GM12873 (cell line): ENCODE data around the gene ABCA13.

ENCODE experiments used
- CTCF ChIP-seq: IDR thresholded peaks from 2 replicates; pipeline ENCODE4 v1.5.1; 2012; ENCODE audit warnings: low read depth, mild to moderate bottlenecking, moderate library complexity, low read length, control low read depth; ENCODE audit not compliant: insufficient read depth; ENCODE audit errors: missing control alignments

The ABCA13 gene

GRCh38 chr7:48389977-48390376 is 218.7 kb downstream of the ABCA13 start:
- TF ChIP-seq CTCF: no peak

GRCh38 chr7:48390388-48391327 is 219.4 kb downstream of the ABCA13 start:
- TF ChIP-seq CTCF: no peak

GRCh38 chr7:48398191-48398590 is 226.9 kb downstream of the ABCA13 start:
- TF ChIP-seq CTCF: no peak

GRCh38 chr7:48402721-48403120 is 231.5 kb downstream of the ABCA13 start:
- TF ChIP-seq CTCF: no peak

- TF ChIP-seq CTCF: no peak
These were observed 237.5 kb downstream of the ABCA13 start for GRCh38 chr7:48408731-48409130.

GRCh38 chr7:48411619-48412018 is 240.4 kb downstream of the ABCA13 start:
- TF ChIP-seq CTCF: no peak

- TF ChIP-seq CTCF: no peak
These were observed 242.9 kb downstream of the ABCA13 start for GRCh38 chr7:48414011-48414732.
